Measurements from ENCODE around the gene CACNA2D3.

The CACNA2D3 gene

GRCh38 chr3:54713031-54713430 lies 590.7 kb downstream of the CACNA2D3 start:
- DNase-seq, result no peak

GRCh38 chr3:54713455-54713854 lies 591.1 kb downstream of the CACNA2D3 start:
- DNase-seq, result no peak

- no peak for DNase-seq
Observed at GRCh38 chr3:54714035-54714434, 591.7 kb downstream of the CACNA2D3 start.

- no peak for DNase-seq
Observed at GRCh38 chr3:54717506-54717905, 595.2 kb downstream of the CACNA2D3 start.

GRCh38 chr3:54719914-54720313 lies 597.6 kb downstream of the CACNA2D3 start:
- no peak for DNase-seq

- no peak for DNase-seq
Observed at GRCh38 chr3:54720604-54721003, 598.3 kb downstream of the CACNA2D3 start.

- no peak for DNase-seq
Observed at GRCh38 chr3:54731732-54732445, 609.5 kb downstream of the CACNA2D3 start.

- peak; percentile 48 for DNase-seq
Observed at GRCh38 chr3:54733106-54734006, 611.0 kb downstream of the CACNA2D3 start.

GRCh38 chr3:54736459-54736858 lies 614.1 kb downstream of the CACNA2D3 start:
- DNase-seq, result no peak

GRCh38 chr3:54743755-54744154 lies 621.4 kb downstream of the CACNA2D3 start:
- DNase-seq, result no peak

- no peak for DNase-seq
Observed at GRCh38 chr3:54744291-54744690, 621.9 kb downstream of the CACNA2D3 start.

GRCh38 chr3:54745843-54746242 lies 623.5 kb downstream of the CACNA2D3 start:
- no peak for DNase-seq

- DNase-seq, result no peak
Observed at GRCh38 chr3:54746722-54747121, 624.4 kb downstream of the CACNA2D3 start.

GRCh38 chr3:54755756-54756155 lies 633.4 kb downstream of the CACNA2D3 start:
- DNase-seq, result no peak

GRCh38 chr3:54756330-54756731 lies 634.0 kb downstream of the CACNA2D3 start:
- no peak for DNase-seq

GRCh38 chr3:54758461-54758860 lies 636.1 kb downstream of the CACNA2D3 start:
- no peak for DNase-seq

GRCh38 chr3:54759166-54759565 lies 636.8 kb downstream of the CACNA2D3 start:
- DNase-seq, result no peak

- DNase-seq, result no peak
Observed at GRCh38 chr3:54760201-54760600, 637.8 kb downstream of the CACNA2D3 start.

GRCh38 chr3:54761637-54762036 lies 639.3 kb downstream of the CACNA2D3 start:
- no peak for DNase-seq

GRCh38 chr3:54764911-54765310 lies 642.6 kb downstream of the CACNA2D3 start:
- no peak for DNase-seq

- no peak for DNase-seq
Observed at GRCh38 chr3:54771050-54771449, 648.7 kb downstream of the CACNA2D3 start.

GRCh38 chr3:54772051-54772450 lies 649.7 kb downstream of the CACNA2D3 start:
- DNase-seq, result no peak

GRCh38 chr3:54772746-54773145 lies 650.4 kb downstream of the CACNA2D3 start:
- no peak for DNase-seq

GRCh38 chr3:54773271-54773670 lies 650.9 kb downstream of the CACNA2D3 start:
- peak; percentile 5 for DNase-seq
